GM12874 (cell line): ENCODE data around the gene RBMS3.

Experiments used
- TF ChIP-seq, protein P1 (sequence below): IDR thresholded peaks from 2 replicates; pipeline ENCODE4 v1.5.1; 2011; ENCODE audit warnings: low read depth, mild to moderate bottlenecking, control low read depth, low read length, moderate library complexity; ENCODE audit not compliant: insufficient read depth

RBMS3 gene

DNA sequence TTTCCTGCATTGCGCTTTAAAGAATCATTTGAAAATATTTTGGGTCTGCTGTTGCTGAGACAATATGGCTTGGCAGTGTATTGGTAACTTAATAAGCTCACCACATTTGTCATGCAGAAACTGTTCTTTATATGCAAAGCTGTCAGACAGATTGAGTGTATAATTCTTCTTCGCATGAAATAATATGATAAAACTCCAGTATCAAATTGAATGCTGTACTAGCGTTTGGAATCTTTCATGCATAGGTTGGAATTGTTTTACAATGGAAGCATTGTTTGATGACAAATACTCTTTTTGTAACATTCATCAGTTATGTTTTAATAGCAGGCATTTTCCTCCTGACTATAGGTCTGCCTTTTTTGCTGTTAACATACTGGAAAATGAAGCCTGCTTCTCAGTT lies 53.8 kb downstream of the RBMS3 start:
- TF ChIP-seq, protein P1, sequence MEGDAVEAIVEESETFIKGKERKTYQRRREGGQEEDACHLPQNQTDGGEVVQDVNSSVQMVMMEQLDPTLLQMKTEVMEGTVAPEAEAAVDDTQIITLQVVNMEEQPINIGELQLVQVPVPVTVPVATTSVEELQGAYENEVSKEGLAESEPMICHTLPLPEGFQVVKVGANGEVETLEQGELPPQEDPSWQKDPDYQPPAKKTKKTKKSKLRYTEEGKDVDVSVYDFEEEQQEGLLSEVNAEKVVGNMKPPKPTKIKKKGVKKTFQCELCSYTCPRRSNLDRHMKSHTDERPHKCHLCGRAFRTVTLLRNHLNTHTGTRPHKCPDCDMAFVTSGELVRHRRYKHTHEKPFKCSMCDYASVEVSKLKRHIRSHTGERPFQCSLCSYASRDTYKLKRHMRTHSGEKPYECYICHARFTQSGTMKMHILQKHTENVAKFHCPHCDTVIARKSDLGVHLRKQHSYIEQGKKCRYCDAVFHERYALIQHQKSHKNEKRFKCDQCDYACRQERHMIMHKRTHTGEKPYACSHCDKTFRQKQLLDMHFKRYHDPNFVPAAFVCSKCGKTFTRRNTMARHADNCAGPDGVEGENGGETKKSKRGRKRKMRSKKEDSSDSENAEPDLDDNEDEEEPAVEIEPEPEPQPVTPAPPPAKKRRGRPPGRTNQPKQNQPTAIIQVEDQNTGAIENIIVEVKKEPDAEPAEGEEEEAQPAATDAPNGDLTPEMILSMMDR, result no peak

GRCh38 chr3:29335438-29335837 lies 54.6 kb downstream of the RBMS3 start:
- TF ChIP-seq, protein P1, result no peak

DNA sequence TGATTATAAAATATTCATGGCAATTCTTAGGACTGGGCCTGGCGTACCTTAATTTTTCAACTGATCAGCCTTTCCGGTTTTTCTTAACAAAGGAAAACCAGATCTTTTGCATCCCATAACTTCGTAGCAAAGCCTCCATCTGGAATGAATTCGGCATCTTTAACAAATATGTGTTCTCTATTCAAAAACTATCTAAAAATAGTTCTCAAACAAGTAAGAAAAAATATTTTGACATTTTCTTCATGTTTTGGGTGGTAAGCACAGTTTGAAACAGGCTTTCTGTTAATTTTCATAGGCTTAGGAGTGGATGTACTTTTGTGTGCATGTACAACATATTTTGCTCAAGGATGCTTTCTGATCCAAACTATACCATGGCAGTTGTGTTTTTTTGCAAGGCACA lies 55.1 kb downstream of the RBMS3 start:
- TF ChIP-seq, protein P1, result no peak

- TF ChIP-seq, protein P1, result no peak
These were observed 56.7 kb downstream of the RBMS3 start for GRCh38 chr3:29337565-29337964.

DNA sequence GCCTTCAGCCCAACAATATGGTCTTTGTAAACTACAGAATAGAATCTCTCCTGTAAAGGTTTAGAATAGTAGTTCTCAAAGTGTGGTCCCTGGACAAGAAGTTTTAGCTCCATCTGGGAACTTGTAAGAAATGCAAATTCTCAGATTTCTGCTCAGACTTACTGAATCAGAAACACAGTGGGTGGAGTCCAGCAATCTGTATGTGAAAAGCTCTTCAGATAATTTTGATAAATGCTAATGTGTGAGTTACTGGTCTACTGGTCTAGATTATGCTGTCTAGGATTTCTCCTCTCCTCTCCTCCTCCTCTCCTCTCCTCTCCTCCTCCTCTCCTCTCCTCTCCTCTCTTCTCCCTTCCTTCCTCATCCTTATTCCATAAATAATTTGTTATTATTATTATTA lies 57.5 kb downstream of the RBMS3 start:
- TF ChIP-seq, protein P1, result no peak

GRCh38 chr3:29339016-29339833 lies 58.4 kb downstream of the RBMS3 start:
- TF ChIP-seq, protein P1, result no peak

DNA sequence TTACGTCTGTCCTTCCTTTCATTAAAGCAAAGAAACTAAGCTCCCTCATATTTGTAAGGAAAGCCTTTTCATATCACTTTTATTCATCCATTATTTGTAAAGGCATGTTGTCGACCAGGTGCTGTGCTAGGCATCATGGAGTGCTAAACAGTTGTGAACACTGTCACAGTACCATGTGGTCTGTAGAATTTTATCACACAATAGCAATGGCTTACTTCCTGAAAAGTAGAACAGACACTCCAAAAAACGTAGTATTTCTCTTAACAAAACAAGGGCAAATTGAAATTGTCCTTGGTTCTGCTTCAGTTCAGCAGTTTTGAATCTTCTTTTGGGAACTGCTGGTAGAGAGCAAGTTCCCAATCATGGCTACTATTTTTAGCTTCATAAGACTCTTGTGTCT lies 63.3 kb downstream of the RBMS3 start:
- TF ChIP-seq, protein P1, result no peak

GRCh38 chr3:29344935-29345334 lies 64.1 kb downstream of the RBMS3 start:
- TF ChIP-seq, protein P1, result no peak
